HCT116 (cell line): ENCODE measurements around the gene TOP3B.

Experiments
- ELF1 ChIP-seq: IDR thresholded peaks from 2 replicates; pipeline ENCODE4 v1.6.1; 2012; ENCODE audit warnings: low read depth, borderline replicate concordance
- EZH2 ChIP-seq: fragments of 200-600 bp; sonication (generic); IDR thresholded peaks from 2 replicates; pipeline ENCODE4 v1.6.1; 2017; ENCODE audit warnings: antibody characterized with exemption, mixed run types
- JUND ChIP-seq: IDR thresholded peaks from 2 replicates; pipeline ENCODE4 v1.6.1; 2012
- POLR2A ChIP-seq: IDR thresholded peaks from 2 replicates; pipeline ENCODE4 v1.7.0; 2011; ENCODE audit warnings: borderline replicate concordance; ENCODE audit not compliant: insufficient read depth, insufficient read length; ENCODE audit errors: extremely low read depth
- POLR2AphosphoS5 ChIP-seq: IDR thresholded peaks from 2 replicates; pipeline ENCODE4 v1.6.1; 2011; ENCODE audit warnings: mild to moderate bottlenecking, low read depth, low read length, moderate library complexity
- RAD21 ChIP-seq: IDR thresholded peaks from 2 replicates; pipeline ENCODE4 v1.6.1; 2012; ENCODE audit warnings: low read depth, mild to moderate bottlenecking
- SIN3A ChIP-seq: IDR thresholded peaks from 2 replicates; pipeline ENCODE4 v1.6.1; 2012; ENCODE audit warnings: low read depth
- SP1 ChIP-seq: IDR thresholded peaks from 2 replicates; pipeline ENCODE4 v1.6.1; 2012; ENCODE audit warnings: low read depth
- TCF7L2 ChIP-seq: IDR thresholded peaks from 2 replicates; pipeline ENCODE4 v1.7.0; 2011; ENCODE audit warnings: borderline replicate concordance, inconsistent platforms; ENCODE audit not compliant: insufficient read depth, insufficient read length; ENCODE audit errors: extremely low read depth
- ZNF274 ChIP-seq: fragments of 200-500 bp; sonication (Bioruptor generic); IDR thresholded peaks from 2 replicates; pipeline ENCODE4 v1.6.1; 2014; ENCODE audit warnings: mild to moderate bottlenecking, low read depth, low read length, inconsistent platforms
- TF ChIP-seq, protein P1 (sequence below): IDR thresholded peaks from 2 replicates; pipeline ENCODE4 v1.6.1; 2012
- TF ChIP-seq, protein P2 (sequence below), 3 experiments: fragments of 200-600 bp in 1 of 3; sonication (generic) in 1 of 3; IDR thresholded peaks in 2 of 3; conservative IDR thresholded peaks in 1 of 3; 2 replicates each; pipeline ENCODE4 v1.5.1; 2012 to 2017; ENCODE audit warnings: low read depth in 2 of 3, low read length in 2 of 3, antibody characterized with exemption in 1 of 3, borderline replicate concordance in 1 of 3, control low read depth in 1 of 3, mild to moderate bottlenecking in 1 of 3, mixed read lengths in 1 of 3, mixed run types in 1 of 3, moderate library complexity in 1 of 3; ENCODE audit not compliant: insufficient read depth in 1 of 3
- TF ChIP-seq, protein P3 (sequence below): IDR thresholded peaks from 2 replicates; pipeline ENCODE4 v1.6.1; 2012; ENCODE audit warnings: low read depth

DNA sequence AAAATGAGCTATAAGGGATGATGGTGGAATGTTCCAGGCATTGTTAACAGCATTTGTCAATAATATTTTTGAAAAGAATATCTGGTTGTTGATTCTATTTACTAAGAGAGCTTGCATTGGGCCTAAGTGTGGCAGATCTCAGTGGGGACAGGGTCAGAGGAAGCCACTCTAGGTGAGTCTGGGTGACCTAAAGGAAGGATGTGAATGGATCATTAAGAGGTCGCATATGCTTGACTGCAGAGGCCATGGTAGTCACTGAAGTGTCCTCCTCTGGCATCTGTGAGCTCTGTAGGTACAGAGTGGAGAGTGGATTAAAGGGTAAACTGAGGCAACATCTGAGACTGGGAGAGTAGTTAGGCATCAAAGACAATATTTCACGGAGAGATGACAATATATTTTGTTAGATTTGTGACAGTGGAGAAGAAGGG lies 37.9 kb upstream of the TOP3B start:
- TF ChIP-seq, protein P1, sequence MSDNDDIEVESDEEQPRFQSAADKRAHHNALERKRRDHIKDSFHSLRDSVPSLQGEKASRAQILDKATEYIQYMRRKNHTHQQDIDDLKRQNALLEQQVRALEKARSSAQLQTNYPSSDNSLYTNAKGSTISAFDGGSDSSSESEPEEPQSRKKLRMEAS, result no peak
- TF ChIP-seq JUND (no peak), RAD21 (no peak), POLR2AphosphoS5 (no peak), EZH2 (no peak), TCF7L2 (no peak), POLR2A (no peak), ZNF274 (no peak), ELF1 (no peak), SIN3A (no peak), SP1 (no peak)
- TF ChIP-seq, protein P2, sequence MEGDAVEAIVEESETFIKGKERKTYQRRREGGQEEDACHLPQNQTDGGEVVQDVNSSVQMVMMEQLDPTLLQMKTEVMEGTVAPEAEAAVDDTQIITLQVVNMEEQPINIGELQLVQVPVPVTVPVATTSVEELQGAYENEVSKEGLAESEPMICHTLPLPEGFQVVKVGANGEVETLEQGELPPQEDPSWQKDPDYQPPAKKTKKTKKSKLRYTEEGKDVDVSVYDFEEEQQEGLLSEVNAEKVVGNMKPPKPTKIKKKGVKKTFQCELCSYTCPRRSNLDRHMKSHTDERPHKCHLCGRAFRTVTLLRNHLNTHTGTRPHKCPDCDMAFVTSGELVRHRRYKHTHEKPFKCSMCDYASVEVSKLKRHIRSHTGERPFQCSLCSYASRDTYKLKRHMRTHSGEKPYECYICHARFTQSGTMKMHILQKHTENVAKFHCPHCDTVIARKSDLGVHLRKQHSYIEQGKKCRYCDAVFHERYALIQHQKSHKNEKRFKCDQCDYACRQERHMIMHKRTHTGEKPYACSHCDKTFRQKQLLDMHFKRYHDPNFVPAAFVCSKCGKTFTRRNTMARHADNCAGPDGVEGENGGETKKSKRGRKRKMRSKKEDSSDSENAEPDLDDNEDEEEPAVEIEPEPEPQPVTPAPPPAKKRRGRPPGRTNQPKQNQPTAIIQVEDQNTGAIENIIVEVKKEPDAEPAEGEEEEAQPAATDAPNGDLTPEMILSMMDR (IDR thresholded peaks at IDR 0.05 in 2 of 3, conservative IDR thresholded peaks at IDR 0.05 in 1 of 3; ENCODE audit: borderline replicate concordance in 1 of 3, insufficient read depth in 1 of 3, low read depth in 2 of 3, low read length in 2 of 3), result no peak
- TF ChIP-seq, protein P3, sequence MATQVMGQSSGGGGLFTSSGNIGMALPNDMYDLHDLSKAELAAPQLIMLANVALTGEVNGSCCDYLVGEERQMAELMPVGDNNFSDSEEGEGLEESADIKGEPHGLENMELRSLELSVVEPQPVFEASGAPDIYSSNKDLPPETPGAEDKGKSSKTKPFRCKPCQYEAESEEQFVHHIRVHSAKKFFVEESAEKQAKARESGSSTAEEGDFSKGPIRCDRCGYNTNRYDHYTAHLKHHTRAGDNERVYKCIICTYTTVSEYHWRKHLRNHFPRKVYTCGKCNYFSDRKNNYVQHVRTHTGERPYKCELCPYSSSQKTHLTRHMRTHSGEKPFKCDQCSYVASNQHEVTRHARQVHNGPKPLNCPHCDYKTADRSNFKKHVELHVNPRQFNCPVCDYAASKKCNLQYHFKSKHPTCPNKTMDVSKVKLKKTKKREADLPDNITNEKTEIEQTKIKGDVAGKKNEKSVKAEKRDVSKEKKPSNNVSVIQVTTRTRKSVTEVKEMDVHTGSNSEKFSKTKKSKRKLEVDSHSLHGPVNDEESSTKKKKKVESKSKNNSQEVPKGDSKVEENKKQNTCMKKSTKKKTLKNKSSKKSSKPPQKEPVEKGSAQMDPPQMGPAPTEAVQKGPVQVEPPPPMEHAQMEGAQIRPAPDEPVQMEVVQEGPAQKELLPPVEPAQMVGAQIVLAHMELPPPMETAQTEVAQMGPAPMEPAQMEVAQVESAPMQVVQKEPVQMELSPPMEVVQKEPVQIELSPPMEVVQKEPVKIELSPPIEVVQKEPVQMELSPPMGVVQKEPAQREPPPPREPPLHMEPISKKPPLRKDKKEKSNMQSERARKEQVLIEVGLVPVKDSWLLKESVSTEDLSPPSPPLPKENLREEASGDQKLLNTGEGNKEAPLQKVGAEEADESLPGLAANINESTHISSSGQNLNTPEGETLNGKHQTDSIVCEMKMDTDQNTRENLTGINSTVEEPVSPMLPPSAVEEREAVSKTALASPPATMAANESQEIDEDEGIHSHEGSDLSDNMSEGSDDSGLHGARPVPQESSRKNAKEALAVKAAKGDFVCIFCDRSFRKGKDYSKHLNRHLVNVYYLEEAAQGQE, result no peak
